ENCODE data around the gene ESRRA. TPM values are rescaled to one million over a fixed set of nuclear protein-coding genes. Genes with fewer than 3 reads are reported as not detected.

ESRRA gene
- total and polyA plus RNA-seq, 2 experiments from 2014 or later, result 48.8 to 77.0 TPM

DNA sequence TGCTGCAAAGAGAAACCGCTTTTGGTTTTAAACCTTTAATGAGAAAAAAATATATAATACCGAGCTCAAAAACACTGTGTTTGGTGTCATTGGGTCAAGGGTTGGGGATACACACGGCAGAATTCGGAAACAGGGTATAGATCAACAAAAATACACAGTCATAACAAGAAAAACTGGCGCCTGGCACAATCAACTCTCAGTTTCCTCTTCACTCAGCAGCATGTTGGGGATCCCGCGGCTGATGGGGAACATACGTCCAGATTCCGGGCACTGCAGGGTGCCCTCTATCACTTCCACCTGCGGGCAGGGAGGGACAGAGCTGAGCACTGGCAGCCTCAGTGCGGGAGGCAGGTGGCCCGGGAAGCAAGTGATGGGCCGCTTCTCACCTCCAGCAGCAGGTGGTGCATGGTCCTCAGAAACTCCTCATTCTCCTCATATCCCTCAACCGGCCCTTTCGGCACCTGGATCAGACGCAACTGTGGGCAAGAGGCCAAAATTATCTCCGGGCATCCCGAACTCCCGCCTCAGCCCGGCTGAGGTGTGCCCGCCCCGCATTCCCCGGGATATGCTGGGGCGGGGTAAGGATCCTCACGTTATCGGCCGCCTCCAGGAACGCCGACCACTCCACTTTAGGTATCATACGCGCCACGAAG, 11.5 kb downstream of the ESRRA start:
- peak overlapping the region; percentile 95 for H3K27ac ChIP-seq
- TF ChIP-seq, protein P1, sequence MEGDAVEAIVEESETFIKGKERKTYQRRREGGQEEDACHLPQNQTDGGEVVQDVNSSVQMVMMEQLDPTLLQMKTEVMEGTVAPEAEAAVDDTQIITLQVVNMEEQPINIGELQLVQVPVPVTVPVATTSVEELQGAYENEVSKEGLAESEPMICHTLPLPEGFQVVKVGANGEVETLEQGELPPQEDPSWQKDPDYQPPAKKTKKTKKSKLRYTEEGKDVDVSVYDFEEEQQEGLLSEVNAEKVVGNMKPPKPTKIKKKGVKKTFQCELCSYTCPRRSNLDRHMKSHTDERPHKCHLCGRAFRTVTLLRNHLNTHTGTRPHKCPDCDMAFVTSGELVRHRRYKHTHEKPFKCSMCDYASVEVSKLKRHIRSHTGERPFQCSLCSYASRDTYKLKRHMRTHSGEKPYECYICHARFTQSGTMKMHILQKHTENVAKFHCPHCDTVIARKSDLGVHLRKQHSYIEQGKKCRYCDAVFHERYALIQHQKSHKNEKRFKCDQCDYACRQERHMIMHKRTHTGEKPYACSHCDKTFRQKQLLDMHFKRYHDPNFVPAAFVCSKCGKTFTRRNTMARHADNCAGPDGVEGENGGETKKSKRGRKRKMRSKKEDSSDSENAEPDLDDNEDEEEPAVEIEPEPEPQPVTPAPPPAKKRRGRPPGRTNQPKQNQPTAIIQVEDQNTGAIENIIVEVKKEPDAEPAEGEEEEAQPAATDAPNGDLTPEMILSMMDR (IDR thresholded peaks at IDR 0.05; ENCODE audit: low read depth, low read length), result no peak

GRCh38 chr11:64317325-64317960, 12.1 kb downstream of the ESRRA start, which contains the start of gene TRMT112:
Gene TRMT112, minus strand, starts transcription at chr11:64317559. Its CDS starts 33 bp downstream, at chr11:64317526.
- no peaks in the 10 kb centered on the region for H3K27me3 ChIP-seq
- peak; percentile 98 to 99 for DNase-seq (ENCODE audit: low read depth in 1 of 2, low spot score in 1 of 2)
- H3K4me3 ChIP-seq, result peak within 1 kb of the TSS; percentile 60
- TF ChIP-seq, protein P1 (IDR thresholded peaks at IDR 0.05; ENCODE audit: low read depth, low read length), result no peak
- H3K9me3 ChIP-seq (ENCODE audit: low read depth), result no peaks in the 10 kb centered on the region
- H3K4me1 ChIP-seq (ENCODE audit: low read depth), result peaks cover 6% of the 10 kb centered on the region
- peaks cover 7% of the 10 kb centered on the region for H3K36me3 ChIP-seq
- H3K27ac ChIP-seq, result peak within 1 kb of the TSS; percentile 95

More for the DNA sequence above, 11.5 kb downstream of the ESRRA start:
- Histone ChIP-seq H3K27me3 (no peaks in the 10 kb centered on the region), H3K9me3 (ENCODE audit: low read depth) (no peaks in the 10 kb centered on the region), H3K36me3 (peaks cover 5% of the 10 kb centered on the region), H3K4me1 (ENCODE audit: low read depth) (peaks cover 6% of the 10 kb centered on the region), H3K4me3 (peak overlapping the region; percentile 60)
- peak in 1 of 2 donors; percentile 15 for DNase-seq (ENCODE audit: low read depth in 1 of 2, low spot score in 1 of 2)

DNA sequence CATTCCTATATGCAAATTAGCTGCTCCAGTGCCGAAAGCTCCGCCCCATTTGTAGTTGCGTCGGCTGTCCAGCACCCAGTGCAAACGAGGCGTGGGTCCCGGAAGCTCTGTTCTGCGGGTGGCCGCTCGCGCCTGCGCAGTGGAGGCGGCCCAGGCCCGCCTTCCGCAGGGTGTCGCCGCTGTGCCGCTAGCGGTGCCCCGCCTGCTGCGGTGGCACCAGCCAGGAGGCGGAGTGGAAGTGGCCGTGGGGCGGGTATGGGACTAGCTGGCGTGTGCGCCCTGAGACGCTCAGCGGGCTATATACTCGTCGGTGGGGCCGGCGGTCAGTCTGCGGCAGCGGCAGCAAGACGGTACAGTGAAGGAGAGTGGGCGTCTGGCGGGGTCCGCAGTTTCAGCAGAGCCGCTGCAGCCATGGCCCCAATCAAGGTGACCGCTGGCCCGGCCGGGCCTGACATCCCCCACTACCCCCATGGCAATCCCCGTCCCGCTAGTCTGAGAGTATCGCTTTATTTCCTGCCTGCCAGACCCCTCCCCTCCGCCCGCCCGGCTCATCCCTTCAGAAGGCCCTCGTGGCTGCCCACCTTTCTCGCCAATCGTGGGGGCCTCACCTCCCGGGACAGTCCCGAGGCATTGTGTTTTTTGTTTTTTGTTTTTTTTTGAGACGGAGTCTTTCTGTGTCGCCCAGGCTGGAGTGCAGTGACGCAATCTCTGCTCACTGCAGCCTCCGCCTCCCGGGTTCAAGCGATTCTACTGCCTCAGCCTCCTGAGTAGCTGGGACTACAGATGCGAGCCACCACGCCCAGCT, 12.8 kb downstream of the ESRRA start, which contains the start of gene PRDX5:
Gene PRDX5, plus strand, starts transcription at position 161 of the 805 bp plus-strand sequence. Its CDS starts 95 bp downstream, at position 256.
- peak within 1 kb of the TSS; percentile 60 for H3K4me3 ChIP-seq
- H3K9me3 ChIP-seq (ENCODE audit: low read depth), result no peaks in the 10 kb centered on the region
- peak within 1 kb of the TSS; percentile 95 for H3K27ac ChIP-seq
- no peaks in the 10 kb centered on the region for H3K27me3 ChIP-seq
- peak; percentile 96 to 98 for DNase-seq (ENCODE audit: low read depth in 1 of 2, low spot score in 1 of 2)
- TF ChIP-seq, protein P1 (IDR thresholded peaks at IDR 0.05; ENCODE audit: low read depth, low read length), result peak; percentile 28
- H3K36me3 ChIP-seq, result peaks cover 9% of the 10 kb centered on the region
- peaks cover 6% of the 10 kb centered on the region for H3K4me1 ChIP-seq (ENCODE audit: low read depth)

DNA sequence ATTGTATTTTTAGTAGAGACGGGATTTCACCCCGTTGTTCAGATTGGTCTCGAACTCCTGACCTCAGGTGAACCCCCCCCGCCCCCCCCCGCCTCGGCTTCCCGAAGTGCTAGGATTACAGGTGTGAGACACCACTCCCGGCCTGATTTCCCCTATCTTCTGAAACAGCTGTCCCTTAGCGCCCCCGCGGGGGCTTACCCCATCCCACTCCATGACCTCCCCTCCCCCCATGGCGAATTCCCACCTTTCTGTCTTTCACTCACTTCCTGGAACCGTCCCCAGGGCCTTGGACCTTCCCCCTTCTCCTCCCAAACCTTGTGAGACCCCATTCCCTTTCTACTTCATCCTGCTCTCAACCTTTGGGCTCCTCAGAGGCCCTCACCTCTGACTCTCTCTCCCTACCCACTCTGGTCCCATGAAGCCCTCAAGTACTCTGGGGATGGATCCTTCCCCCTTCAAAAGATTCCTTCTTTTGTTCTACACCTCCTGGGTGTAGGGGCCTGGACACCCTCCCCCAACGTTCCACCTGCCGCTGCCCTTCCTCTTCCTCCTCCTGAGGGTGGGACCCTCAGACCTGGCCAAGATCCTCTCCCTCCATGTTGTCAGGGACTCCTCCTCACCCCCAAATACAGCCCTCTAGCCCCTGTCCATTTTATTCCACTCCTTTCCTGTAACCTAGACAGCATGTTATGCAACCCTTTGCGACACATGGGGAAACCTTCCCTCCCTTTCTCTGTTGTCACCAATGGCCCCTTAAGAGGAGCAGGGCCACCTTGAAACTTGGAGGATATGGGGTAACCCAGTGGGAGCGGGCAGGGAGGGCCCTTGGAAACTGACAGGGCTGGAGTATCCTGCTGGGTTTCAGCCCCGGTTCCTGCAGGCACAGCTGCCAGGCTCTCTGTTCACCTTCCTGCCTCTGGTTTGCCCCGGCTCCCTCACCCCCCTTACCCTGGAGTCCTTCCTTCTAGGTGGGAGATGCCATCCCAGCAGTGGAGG, 13.7 kb downstream of the ESRRA start:
- peak overlapping the region; percentile 95 for H3K27ac ChIP-seq

More for the DNA sequence above, 13.7 kb downstream of the ESRRA start:
- Histone ChIP-seq H3K36me3 (peaks cover 4% of the 10 kb centered on the region), H3K4me3 (peak overlapping the region; percentile 60), H3K27me3 (no peaks in the 10 kb centered on the region), H3K4me1 (ENCODE audit: low read depth) (peaks cover 6% of the 10 kb centered on the region), H3K9me3 (ENCODE audit: low read depth) (no peaks in the 10 kb centered on the region)
- TF ChIP-seq, protein P1 (IDR thresholded peaks at IDR 0.05; ENCODE audit: low read depth, low read length), result no peak
- no peak for DNase-seq (ENCODE audit: low read depth in 1 of 2, low spot score in 1 of 2)

All from cardiac muscle cell (in vitro differentiated cells and primary cell).